Stimulated activated CD8-positive, alpha-beta memory T cell treated with anti-CD3 and anti-CD28 coated beads, Interleukin-4, amount 100 ng/mL, for 48 hours (primary cell): Measurements from ENCODE around the gene CCNB3.

Source experiments
- DNase-seq: peaks from one replicate; pipeline ENCODE4 v3.0.0-alpha.2; 2020

The CCNB3 gene

GRCh38 chrX:50372966-50373365, 168.4 kb downstream of the CCNB3 start:
- DNase-seq = no peak

- no peak for DNase-seq
Measured at GRCh38 chrX:50375481-50376267, 171.1 kb downstream of the CCNB3 start.

- DNase-seq = no peak
Measured at GRCh38 chrX:50381729-50382415, 177.3 kb downstream of the CCNB3 start.

- no peak for DNase-seq
Measured at GRCh38 chrX:50386520-50386919, 182.0 kb downstream of the CCNB3 start.

DNA sequence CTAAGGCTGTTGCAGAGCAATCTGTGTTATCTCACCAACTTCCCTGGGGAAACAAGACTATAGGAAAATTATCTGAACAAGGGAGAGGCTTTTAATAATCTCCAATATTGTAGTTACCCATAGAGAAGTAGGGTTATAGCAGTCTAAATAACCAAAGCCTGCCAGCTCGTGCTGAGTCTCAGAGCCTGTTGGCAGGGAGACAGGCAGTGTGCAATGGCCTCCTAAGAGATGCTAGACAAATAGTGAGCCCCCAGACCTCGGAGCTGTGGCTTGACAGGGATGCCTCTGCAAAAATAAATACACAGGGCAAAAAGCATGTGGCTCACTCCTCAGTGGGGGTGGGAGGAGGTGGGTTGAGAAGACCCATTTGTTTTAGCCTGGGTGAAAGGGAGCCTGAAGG, 189.3 kb downstream of the CCNB3 start:
- no peak for DNase-seq
